NT2/D1 (cell line): ENCODE measurements around the gene RGS7.
"Not testable (repeated sequence)": the region's sequence is repeated elsewhere in the genome, so short reads cannot be mapped to it uniquely, and the experiment has no call there.

Experiments
- YY1 ChIP-seq: IDR thresholded peaks from 2 replicates; pipeline ENCODE4 v1.6.1; 2011; ENCODE audit not compliant: insufficient read length, insufficient read depth
- ZNF274 ChIP-seq: IDR thresholded peaks from 2 replicates; pipeline ENCODE4 v1.6.1; 2011; ENCODE audit warnings: mild to moderate bottlenecking, low read depth, low read length

DNA sequence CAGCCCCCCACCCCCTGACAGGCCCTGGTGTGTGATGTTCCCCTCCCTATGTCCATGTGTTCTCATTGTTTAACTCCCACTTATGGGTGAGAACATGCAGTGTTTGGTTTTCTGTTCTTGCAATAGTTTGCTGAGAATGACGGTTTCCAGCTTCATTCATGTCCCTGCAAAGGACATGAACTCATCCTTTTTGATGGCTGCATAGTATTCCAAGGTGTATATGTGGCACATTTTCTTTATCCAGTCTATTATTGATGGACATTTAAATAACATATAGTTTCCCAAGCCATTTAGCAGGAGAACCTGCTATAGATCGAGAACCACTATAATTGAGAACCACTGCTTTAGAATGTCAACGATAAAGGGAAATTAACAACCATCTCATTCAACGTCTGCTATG lies 134.2 kb downstream of the RGS7 start:
- not testable (repeated sequence) for TF ChIP-seq YY1, ZNF274
